Activated T-helper 1 cell treated with anti-CD3 and anti-CD28 coated beads, Interleukin-2, amount 50 U/mL, for 16 hours (primary cell): Measurements from ENCODE around the gene GRHL1.
"Not testable (repeated sequence)": the region's sequence is repeated elsewhere in the genome, so short reads cannot be mapped to it uniquely, and the experiment has no call there.

Experiments
- DNase-seq, 2 donors: peaks; one replicate each; pipeline ENCODE4 v3.0.0-alpha.2; 2020; ENCODE audit warnings: low read depth in 1 of 2, low spot score in 1 of 2

GRHL1 gene

DNA sequence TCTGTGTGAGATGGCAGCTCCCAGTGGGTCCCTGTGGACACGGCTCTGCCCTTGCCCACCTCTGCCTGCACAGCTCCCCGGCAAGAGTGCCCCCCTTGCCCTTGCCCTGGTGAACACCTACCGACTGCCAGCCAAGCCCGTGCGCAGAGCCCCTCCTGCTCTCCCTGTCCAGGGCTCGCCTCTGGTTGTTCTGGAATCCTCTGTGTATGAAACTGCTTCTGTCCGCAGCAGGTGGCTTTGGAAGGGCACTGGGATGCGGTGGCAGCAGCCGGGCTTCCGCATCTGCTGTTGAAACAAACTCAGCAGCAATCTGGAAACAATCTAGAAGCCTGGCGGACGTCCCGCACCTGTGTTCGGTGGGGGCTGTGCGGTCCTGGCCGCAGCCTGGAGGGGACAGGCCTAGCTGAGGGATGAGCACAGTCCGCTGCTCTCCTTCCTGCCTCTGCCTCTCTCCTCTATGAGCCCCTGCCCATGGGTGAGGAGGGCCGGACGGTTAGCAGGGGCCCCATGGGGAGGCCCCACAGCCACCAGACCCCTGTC, 57.8 kb downstream of the GRHL1 start:
- no peak for DNase-seq

DNA sequence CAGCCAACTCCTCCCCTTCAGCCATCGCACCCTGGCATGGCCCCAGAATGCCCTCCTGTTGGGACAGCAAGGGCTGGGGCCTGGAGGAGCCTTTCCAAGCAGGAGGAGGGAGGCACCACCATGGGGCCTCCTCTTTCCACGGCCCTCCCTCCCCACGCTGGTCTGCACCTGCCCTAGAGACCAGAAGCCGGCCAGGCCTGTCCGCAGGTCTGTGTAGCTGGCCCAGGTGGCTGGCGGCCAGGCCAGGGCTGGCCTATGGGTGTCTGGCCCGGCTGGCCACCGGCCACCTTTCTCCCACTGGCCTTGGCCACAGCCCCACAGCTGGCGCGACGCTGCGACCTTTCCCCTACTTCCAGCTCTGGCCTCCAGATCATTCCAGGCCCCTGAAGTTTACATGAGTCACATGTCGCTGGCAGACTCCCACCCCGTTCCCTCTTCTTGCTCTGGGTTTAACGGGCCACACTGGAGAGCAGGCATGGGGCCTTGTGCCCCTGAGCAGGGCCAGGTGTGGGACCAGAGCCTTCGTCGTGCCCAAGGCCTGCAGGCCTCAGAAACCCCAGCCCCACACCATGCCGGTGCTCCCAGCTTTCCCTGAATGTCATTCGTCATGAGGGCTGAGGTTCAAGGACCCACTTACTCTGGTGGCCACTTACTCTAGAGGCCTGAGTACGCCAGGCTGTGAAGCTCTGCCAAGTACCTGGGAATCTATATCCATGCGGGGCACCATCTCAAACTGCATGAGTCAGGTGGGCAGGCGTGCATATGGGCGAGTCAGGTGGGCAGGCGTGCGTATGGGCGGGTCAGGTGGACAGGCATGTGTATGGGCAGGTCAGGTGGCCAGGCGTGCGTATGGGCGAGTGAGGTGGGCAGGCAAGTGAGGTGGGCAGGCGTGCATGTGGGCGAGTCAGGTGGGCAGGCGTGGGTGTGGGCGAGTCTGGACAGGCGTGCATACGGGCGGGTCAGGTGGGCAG, 58.6 kb downstream of the GRHL1 start:
- DNase-seq = no peak

DNA sequence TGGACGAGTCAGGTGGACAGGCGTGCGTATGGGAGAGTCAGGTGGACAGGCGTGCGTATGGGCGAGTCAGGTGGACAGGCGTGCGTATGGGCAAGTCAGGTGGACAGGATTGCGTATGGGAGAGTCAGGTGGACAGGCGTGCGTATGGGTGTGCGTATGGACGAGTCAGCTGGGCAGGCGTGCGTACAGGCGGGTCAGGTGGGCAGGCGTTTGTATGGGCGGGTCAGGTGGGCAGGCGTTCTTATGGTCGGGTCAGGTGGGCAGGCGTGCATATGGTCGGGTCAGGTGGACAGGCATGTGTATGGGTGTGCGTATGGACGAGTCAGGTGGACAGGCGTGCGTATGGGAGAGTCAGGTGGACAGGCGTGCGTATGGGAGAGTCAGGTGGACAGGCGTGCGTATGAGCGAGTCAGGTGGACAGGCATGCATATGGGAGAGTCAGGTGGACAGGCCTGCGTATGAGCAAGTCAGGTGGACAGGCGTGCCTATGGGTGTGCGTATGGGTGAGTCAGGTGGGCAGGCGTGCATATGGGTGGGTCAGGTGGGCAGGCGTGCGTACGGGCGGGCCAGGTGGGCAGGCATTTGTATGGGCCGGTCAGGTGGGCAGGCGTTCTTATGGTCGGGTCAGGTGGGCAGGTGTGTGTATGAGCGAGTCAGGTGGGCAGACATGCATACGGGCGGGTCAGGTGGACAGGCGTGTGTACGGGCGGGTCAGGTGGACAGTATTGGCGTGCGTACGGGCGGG, 59.5 kb downstream of the GRHL1 start:
- DNase-seq = not testable (repeated sequence)

DNA sequence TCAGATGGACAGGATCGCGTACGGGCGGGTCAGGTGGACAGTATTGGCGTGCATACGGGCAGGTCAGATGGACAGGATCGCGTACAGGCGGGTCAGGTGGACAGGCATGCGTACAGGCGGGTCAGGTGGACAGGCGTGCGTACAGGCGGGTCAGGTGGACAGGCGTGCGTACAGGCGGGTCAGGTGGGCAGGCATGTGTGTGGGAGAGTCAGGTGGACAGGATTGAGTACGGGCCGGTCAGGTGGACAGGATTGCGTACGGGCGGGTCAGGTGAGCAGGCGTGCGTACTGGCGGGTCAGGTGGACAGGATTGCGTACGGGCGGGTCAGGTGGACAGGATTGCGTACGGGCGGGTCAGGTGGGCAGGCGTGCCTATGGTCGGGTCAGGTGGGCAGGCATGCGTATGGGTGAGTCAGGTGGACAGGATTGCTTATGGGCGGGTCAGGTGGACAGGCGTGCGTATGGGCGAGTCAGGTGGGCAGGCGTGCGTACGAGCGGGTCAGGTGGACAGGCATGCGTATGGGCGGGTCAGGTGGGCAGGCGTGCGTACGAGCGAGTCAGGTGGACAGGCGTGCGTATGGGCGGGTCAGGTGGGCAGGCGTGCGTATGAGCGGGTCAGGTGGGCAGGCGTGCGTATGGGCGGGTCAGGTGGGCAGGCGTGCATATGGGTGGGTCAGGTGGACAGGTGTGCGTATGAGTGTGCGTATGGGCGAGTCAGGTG, 60.3 kb downstream of the GRHL1 start:
- DNase-seq = not testable (repeated sequence)

DNA sequence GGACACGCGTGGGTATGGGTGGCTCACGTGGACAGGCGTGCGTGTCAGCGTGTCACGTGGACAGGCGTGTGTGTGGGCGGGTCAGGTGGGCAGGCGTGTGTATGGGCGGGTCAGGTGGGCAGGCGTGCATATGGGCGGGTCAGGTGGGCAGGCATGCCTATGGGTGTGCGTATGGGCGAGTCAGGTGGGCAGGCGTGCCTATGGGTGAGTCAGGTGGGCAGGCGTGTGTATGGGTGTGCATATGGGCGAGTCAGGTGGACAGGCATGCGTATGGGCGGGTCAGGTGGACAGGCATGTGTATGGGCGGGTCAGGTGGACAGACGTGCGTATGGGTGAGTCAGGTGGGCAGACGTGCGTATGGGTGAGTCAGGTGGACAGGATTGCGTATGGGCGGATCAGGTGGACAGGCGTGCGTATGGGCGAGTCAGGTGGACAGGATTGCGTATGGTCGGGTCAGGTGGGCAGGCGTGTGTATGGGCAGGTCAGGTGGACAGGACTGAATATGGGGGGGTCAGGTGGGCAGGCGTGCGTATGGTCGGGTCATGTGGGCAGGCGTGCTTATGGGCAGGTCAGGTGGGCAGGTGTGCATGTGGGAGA, 61.0 kb downstream of the GRHL1 start:
- not testable (repeated sequence) for DNase-seq

DNA sequence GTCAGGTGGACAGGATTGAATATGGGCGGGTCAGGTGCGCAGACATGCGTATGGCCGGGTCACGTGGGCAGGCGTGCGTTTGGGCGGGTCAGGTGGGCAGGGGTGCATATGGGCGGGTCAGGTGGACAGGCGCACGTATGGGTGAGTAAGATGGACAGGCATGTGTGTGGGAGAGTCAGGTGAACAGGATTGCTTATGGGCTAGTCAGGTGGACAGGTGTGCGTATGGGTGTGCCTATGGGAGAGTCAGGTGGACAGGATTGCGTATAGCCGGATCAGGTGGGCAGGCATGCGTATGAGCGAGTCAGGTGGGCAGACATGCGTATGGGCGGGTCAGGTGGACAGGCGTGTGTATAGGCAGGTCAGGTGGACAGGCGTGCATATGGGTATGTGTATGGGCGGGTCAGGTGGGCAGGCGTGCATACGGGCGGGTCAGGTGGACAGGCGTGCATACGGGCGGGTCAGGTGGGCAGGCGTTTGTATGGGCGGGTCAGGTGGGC, 61.5 kb downstream of the GRHL1 start:
- DNase-seq = no peak

DNA sequence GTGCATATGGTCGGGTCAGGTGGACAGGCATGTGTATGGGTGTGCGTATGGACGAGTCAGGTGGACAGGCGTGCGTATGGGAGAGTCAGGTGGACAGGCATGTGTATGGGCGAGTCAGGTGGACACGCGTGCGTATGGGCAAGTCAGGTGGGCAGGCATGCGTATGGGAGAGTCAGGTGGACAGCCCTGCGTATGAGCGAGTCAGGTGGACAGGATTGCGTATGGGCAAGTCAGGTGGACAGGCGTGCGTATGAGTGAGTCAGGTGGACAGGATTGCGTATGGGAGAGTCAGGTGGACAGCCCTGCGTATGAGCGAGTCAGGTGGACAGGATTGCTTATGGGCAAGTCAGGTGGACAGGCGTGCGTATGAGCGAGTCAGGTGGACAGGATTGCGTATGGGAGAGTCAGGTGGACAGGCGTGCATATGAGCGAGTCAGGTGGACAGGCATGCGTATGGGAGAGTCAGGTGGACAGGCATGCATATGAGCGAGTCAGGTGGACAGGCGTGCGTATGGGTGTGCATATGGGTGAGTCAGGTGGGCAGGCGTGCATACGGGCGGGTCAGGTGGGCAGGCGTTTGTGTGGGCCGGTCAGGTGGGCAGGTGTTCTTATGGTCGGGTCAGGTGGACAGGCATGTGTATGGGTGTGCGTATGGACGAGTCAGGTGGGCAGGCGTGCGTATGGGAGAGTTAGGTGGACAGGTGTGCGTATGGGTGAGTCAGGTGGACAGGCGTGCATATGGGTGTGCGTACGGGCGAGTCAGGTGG, 62.3 kb downstream of the GRHL1 start:
- not testable (repeated sequence) for DNase-seq

DNA sequence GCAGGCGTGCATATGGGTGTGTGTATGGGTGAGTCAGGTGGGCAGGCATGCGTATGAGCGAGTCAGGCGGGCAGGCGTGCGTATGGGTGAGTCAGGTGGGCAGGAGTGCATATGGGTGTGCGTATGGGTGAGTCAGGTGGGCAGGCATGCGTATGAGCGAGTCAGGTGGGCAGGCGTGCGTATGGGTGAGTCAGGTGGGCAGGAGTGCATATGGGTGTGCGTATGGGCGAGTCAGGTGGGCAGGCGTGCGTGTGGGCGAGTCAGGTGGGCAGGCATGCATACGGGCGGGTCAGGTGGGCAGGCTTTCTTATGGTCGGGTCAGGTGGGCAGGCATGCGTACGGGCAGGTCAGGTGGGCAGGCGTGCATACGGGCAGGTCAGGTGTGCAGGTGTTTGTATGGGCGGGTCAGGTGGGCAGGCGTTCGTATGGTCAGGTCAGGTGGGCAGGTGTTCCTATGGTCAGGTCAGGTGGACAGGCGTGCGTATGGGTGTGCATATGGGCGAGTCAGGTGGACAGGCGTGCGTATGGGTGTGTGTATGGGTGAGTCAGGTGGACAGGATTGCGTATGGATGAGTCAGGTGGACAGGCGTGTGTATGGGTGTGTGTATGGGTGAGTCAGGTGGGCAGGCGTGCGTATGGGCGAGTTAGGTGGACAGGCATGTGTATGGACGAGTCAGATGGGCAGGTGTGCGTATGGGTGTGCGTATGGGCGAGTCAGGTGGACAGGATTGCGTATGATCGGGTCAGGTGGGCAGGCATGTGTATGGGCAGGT, 63.1 kb downstream of the GRHL1 start:
- DNase-seq = no peak

DNA sequence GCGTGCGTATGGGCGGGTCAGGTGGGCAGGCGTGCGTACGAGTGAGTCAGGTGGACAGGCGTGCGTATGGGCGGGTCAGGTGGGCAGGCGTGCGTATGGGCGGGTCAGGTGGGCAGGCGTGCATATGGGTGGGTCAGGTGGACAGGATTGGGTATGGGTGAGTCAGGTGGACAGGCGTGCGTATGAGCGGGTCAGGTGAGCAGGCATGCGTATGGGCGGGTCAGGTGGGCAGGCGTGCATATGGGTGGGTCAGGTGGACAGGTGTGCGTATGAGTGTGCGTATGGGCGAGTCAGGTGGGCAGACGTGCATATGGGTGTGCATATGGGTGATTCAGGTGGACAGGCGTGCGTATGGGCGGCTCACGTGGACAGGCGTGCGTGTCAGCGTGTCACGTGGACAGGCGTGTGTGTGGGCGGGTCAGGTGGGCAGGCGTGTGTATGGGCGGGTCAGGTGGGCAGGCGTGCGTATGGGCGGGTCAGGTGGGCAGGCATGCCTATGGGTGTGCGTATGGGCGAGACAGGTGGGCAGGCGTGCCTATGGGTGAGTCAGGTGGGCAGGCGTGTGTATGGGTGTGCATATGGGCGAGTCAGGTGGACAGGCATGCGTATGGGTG, 64.0 kb downstream of the GRHL1 start:
- not testable (repeated sequence) for DNase-seq

DNA sequence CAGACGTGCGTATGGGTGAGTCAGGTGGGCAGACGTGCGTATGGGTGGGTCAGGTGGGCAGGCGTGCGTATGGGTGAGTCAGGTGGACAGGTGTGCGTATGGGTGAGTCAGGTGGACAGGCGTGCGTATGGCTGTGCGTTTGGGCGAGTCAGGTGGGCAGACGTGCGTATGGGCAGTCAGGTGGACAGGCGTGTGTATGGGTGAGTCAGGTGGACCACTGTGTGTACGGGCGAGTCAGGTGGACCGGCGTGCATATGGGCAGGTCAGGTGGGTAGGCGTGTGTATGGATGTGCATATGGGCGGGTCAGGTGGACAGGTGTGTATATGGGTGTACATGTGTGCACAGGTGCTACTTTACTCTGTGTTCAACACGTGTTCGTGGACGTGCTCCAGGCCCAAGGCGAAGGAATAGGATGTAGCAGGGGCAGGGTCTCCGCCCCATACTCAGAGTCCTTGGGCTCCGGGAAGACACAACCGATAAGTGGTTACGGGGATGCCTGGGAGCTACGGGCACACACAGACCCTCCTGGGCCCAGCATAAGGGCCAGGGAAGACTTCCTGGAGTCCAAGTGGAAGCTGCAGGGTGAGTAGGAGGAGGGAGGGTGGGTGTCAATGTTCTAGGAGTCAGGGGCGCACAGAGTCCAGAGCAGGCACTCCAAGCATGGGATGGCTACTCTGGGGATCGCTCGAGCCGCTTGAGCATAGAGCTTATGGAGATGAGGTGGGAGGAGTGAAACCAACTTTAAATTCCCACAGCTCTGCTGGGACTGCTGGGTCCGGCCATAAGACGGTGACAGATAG, 64.7 kb downstream of the GRHL1 start:
- DNase-seq = no peak

DNA sequence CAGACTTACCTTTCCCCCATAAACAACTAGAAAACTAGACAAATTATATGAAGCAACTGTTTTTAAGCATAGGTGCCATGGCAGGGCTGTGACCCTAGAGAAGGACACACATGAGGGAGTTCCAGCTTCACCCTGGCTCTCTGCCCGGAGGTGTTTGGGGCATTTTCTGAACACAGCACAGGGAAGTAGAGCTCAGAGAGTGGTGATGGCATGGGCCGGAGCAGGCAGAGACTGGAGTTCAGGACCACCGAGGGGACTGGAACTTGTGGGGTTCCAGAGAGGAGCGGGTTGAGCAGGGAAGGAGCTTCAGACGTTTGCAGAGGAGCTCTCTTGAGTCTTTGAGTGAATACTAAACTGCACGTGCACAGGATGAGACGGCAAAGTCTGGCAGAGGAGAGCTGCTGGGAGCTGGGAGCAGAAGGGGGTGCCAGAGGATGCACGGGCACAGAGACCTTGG, 65.3 kb downstream of the GRHL1 start:
- no peak for DNase-seq

DNA sequence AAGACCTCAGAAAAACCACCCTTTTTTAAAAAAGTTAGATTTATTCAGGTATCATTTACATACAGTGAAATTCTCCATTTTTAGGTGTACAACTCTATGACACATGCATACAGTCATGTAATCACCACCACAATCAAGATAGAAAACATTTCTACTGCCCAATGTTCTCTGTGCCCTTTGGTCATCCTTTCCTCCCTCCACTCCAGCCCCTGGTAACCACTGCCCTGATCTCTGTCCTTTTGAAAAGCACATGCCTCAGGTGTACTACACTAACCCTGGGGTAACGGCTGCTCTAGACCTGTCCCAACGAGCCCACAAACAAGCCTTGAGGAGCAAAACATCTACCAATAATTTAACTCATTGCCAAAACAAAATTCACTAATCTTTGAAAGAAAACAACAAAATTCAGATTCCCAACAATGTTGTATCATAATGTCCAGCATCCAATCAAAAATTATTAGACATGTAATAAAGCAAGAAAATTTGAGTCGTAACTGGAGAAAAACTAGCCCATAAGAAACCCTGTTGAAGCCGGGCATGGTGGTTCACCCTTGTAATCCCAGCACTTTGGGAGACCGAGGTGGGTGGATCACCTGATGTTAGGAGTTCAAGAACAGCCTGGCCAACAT, 65.9 kb downstream of the GRHL1 start:
- DNase-seq = no peak

DNA sequence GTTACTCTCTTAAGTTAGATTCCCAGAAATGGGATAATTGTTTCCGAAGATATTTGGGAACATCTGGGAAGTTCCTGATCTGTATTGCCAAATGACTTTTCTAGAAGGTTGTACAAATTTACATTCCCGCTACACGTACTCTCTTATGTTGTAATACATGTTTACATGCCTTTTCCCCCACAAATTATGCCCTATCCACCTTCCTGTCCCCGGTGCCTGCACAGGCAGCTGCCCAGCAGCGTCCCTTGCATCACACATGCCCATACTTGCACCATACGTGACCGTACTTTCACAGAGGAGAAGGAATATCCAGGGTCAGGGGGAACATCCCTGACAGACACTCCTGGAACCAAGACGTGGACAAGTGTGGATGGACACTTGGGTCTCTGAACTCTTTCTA, 67.7 kb downstream of the GRHL1 start:
- DNase-seq = no peak

DNA sequence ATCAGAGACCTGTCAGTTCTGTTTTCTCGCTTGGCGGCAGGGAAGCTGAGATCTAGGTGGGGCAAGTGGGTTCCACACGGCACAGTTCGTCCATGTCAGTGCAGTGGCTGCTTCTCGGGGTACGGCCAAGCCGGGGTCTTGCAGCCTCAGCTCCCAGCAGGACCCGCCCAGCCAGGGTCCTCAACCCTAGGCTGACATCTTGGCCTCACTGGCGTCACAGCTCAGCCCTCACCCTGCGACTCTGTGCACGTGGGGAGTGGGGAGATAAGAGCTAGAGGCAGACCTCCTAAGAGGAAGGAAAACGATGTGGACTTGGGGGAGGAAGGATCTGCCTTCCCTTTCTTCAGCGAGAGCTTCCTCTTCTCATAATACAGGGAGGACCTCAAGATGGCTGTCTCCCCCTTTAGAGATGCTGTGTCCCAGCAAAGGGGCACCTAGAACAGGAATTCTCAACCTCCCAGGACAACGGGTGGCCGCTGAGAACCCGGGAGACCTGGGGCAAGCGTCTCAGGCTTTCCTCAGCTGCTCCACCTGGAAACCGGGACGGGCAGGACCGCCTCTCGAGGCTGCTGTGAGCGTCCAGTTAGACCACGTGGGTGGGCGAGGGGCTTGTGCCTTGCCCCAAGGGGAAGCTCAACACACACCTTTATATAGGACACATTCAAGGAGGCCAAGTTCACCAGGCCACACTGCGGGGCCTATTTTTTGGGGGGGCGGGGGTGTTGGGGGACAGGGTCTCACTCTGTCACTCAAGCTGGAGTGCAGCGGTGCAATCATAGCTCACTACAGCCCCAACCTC, 68.3 kb downstream of the GRHL1 start:
- DNase-seq = no peak

DNA sequence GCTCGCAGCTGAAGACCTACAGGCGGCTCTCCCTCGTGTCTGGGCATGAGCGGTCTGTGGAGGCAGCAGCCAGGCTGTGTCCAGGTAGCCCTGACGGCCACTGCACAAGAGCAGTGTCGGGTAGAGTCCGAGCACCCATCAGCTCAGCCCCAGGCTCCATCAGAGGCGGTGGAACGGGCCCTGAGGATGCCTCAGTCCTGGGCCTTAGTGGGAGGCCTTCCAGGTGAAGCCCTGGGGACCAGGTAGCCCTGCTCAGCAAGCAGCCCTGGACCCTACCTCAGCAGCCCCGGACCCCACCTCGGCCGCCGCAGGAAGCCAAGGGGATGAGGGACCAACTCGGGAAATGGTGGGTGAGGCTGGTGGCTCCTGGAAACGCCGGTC, 70.5 kb downstream of the GRHL1 start:
- no peak for DNase-seq

DNA sequence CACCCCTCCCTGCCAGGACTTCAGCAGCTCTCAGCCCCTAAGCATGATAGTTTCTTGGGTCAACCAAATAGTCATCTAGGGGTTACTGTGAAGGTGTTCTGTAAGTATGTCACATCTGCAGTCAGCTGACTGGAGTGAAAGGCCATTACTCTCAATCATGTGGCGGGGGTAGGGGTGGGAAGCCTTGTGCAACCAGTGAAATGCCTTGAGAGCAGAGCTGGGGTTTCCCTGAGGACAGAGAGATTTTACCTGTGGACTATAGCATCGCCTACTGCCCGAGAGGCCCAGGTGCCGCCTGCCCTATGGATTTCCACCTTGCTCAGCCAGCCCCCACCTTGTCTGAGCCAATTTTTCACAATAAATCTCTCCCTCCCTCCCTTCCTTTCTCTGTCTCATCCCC, 71.0 kb downstream of the GRHL1 start:
- DNase-seq = no peak
